A549 (cell line): ENCODE data around the gene OR2V1. TPM values are rescaled to one million over a fixed set of nuclear protein-coding genes. Genes with fewer than 3 reads are reported as not detected.
A peak's percentile ranks its signal among the peaks of the same experiment; 100 is the strongest.

Source experiments
- ATAC-seq, 2 experiments: fragments of 200-7000 bp in 1 of 2; fragments of >200 bp in 1 of 2; cut with Nextera tagmentation in 1 of 2; cut with Tn5 transposase in 1 of 2; 3 replicates each; pipeline versions ENCODE4 v1.8.0 to v1.9.1; 2018 to 2020; ENCODE audit warnings: mild to moderate bottlenecking in 1 of 2, moderate library complexity in 1 of 2
- CTCF ChIA-PET: fragments of 300-600 bp; sonication (Branson Sonifier 250); formaldehyde crosslinking; extraction: SDS; loops from one replicate; lab custom pipeline; 2021; ENCODE audit warnings: antibody characterized with exemption, inconsistent platforms; lab: Yijun Ruan, JAX
- POLR2A ChIA-PET: fragments of 350-600 bp; formaldehyde crosslinking; extraction: SDS; loops from one replicate; lab custom pipeline; 2021; ENCODE audit warnings: antibody characterized with exemption, inconsistent platforms; lab: Yijun Ruan, JAX
- DNase-seq, 2 experiments: peaks; one replicate each; pipeline versions ENCODE4 v3.0.0 to v3.0.0-alpha.2; 2011 to 2016; ENCODE audit warnings: low read depth in 1 of 2, low spot score in 1 of 2
- FAIRE-seq: peaks from 2 replicates; lab custom pipeline; 2011; peaks lifted over from hg19 to GRCh38; lab: Jason Lieb, UNC
- H3K27ac ChIP-seq, 2 experiments: fragments of >200 bp; sonication (Bioruptor Twin); formaldehyde crosslinking; 3 replicates each; pipeline ENCODE4 v1.5.1; 2016 to 2017
- H3K4me1 ChIP-seq: fragments of >200 bp; sonication (Bioruptor Twin); formaldehyde crosslinking; 3 replicates; pipeline ENCODE4 v1.6.1; 2016
- H3K4me2 ChIP-seq: fragments of >200 bp; sonication (Bioruptor Twin); formaldehyde crosslinking; 3 replicates; pipeline ENCODE4 v1.6.1; 2016
- H3K4me3 ChIP-seq: fragments of >200 bp; sonication (Bioruptor Twin); formaldehyde crosslinking; 3 replicates; pipeline ENCODE4 v1.5.1; 2016
- H3K9me3 ChIP-seq: fragments of >200 bp; sonication (Bioruptor Twin); formaldehyde crosslinking; 3 replicates; pipeline ENCODE4 v1.6.1; 2016
- CBX8 ChIP-seq: fragments of 200-600 bp; sonication (generic); IDR thresholded peaks from 2 replicates; pipeline ENCODE4 v1.6.1; 2016
- CHD2 ChIP-seq: fragments of 150-350 bp; IDR thresholded peaks from 2 replicates; pipeline ENCODE4 v1.6.1; 2014; ENCODE audit warnings: low read length; ENCODE audit not compliant: partially characterized antibody
- CHD4 ChIP-seq: fragments of 200-600 bp; sonication (generic); IDR thresholded peaks from 2 replicates; pipeline ENCODE4 v1.6.1; 2016; ENCODE audit warnings: antibody characterized with exemption, mild to moderate bottlenecking, borderline replicate concordance
- CTCF ChIP-seq: fragments of >200 bp; sonication (Bioruptor Twin); formaldehyde crosslinking; IDR thresholded peaks from 3 replicates; pipeline ENCODE4 v1.5.1; 2016
- E2F6 ChIP-seq: IDR thresholded peaks from 2 replicates; pipeline ENCODE4 v1.6.1; 2012; ENCODE audit warnings: low read depth, borderline replicate concordance
- ESRRA ChIP-seq: fragments of 150-350 bp; IDR thresholded peaks from 2 replicates; pipeline ENCODE4 v1.6.1; 2014; ENCODE audit warnings: mild to moderate bottlenecking, low read length, borderline replicate concordance
- FOSB ChIP-seq: fragments of 250-450 bp; sonication (Bioruptor Pico); IDR thresholded peaks from 2 replicates; pipeline ENCODE4 v1.5.0; 2020; ENCODE audit warnings: mild to moderate bottlenecking, moderate library complexity
- FOSL2 ChIP-seq, 2 experiments: fragments of 450-650 bp in 1 of 2; fragments of >200 bp in 1 of 2; sonication (Bioruptor Twin) in 1 of 2; formaldehyde crosslinking; IDR thresholded peaks; 2 replicates each; pipeline versions ENCODE4 v1.5.0 to v1.6.1; 2016 to 2020; ENCODE audit warnings: mild to moderate bottlenecking in 1 of 2, moderate library complexity in 1 of 2
- HOXB13 ChIP-seq: fragments of 250-450 bp; sonication (Bioruptor Pico); IDR thresholded peaks from 2 replicates; pipeline ENCODE4 v1.5.0; 2020; ENCODE audit warnings: low read depth, mild to moderate bottlenecking, moderate library complexity
- HOXB5 ChIP-seq: fragments of 250-450 bp; sonication (Bioruptor Pico); IDR thresholded peaks from 2 replicates; pipeline ENCODE4 v1.5.0; 2020; ENCODE audit warnings: mild to moderate bottlenecking, moderate library complexity
- JUNB ChIP-seq: fragments of >200 bp; sonication (Bioruptor Twin); formaldehyde crosslinking; IDR thresholded peaks from 2 replicates; pipeline ENCODE4 v1.6.1; 2016
- MAFK ChIP-seq: fragments of 450-650 bp; IDR thresholded peaks from 2 replicates; pipeline ENCODE4 v1.6.1; 2014; ENCODE audit not compliant: partially characterized antibody
- MAZ ChIP-seq: fragments of 150-350 bp; IDR thresholded peaks from 2 replicates; pipeline ENCODE4 v1.6.1; 2014; ENCODE audit warnings: antibody characterized with exemption, low read depth, low read length, borderline replicate concordance
- MYC ChIP-seq: IDR thresholded peaks from 2 replicates; pipeline ENCODE4 v1.6.1; 2012; ENCODE audit warnings: mild to moderate bottlenecking, inconsistent platforms, low read length, improper control_type of control experiment, borderline replicate concordance
- NR3C1 ChIP-seq: fragments of >200 bp; sonication (Bioruptor Twin); formaldehyde crosslinking; IDR thresholded peaks from 3 replicates; pipeline ENCODE4 v1.6.1; 2017
- PHF8 ChIP-seq: fragments of 200-600 bp; sonication (generic); IDR thresholded peaks from 2 replicates; pipeline ENCODE4 v1.6.1; 2016; ENCODE audit warnings: low read depth, mild to moderate bottlenecking, antibody characterized with exemption, moderate library complexity, borderline replicate concordance
- RAD21 ChIP-seq, 2 experiments: fragments of >200 bp in 1 of 2; sonication (Bioruptor Twin) in 1 of 2; formaldehyde crosslinking in 1 of 2; IDR thresholded peaks in 1 of 2; conservative IDR thresholded peaks in 1 of 2; 2 replicates in 1 of 2; 3 replicates in 1 of 2; pipeline ENCODE4 v1.6.1; 2012 to 2018; ENCODE audit warnings: inconsistent platforms in 1 of 2
- SREBF2 ChIP-seq: fragments of 450-650 bp; IDR thresholded peaks from 2 replicates; pipeline ENCODE4 v1.6.1; 2014; ENCODE audit warnings: mild to moderate bottlenecking, moderate library complexity
- WGBS: methylation state at CpG from one replicate; pipeline ENCODE4 v1.1.6; 2017; ENCODE audit errors: missing lambda C conversion rate; 5-methylcytosine and 5-hydroxymethylcytosine counted together
- polyA plus RNA-seq, 4 experiments: library from polyadenylated mRNA; depleted of rRNA in 3 of 4; stranded (reverse); fragments of >200 nt; fragmentation: RNase III in 1 of 4; extraction: RNeasy Plus Mini Kit Qiagen cat#74134 plus additional on column Dnase treatment in 1 of 4; gene quantifications; 2 replicates in 3 of 4; 3 replicates in 1 of 4; pipeline ENCODE4 v1.2.3, GENCODE V29; 2011 to 2017
- TF ChIP-seq, protein P1 (sequence below): IDR thresholded peaks from 2 replicates; pipeline ENCODE4 v1.6.1; 2012

The OR2V1 gene
- polyA plus RNA-seq, 2 of the 4 experiments (the other 2 are of a cell fraction), result not detected

GRCh38 chr5:181088289-181088688 is 42.7 kb downstream of the OR2V1 start:
- 63% methylated on average over 10 of the region's 10 CpGs for WGBS
- Histone ChIP-seq H3K4me1 (no peaks in the 10 kb centered on the region), H3K27ac (no peak overlapping the region), H3K4me2 (no peak overlapping the region), H3K4me3 (no peak overlapping the region), H3K9me3 (no peaks in the 10 kb centered on the region)
- peak; percentile 86 to 91; a peak in 5 of 6 replicates for ATAC-seq
- CTCF ChIA-PET, result interaction anchor here (0.8 to 2.0 kb wide), 5 partner anchors 11 to 222 kb away, joined by 3 to 9 read pairs (median 5); no protein-coding TSS in a partner anchor
- DNase-seq, result peak; percentile 58 to 68
- POLR2A ChIA-PET, result no interaction called here
- no peak for TF ChIP-seq CHD2
- 0 out of 3 replicates have a peak, but pooled peaks have one; percentile 28 for TF ChIP-seq CTCF
- TF ChIP-seq RAD21 (conservative IDR thresholded peaks at IDR 0.05 in 1 of 2, IDR thresholded peaks at IDR 0.05 in 1 of 2), result peak in 1 of 2 experiments; percentile 58; a peak in 2 of 5 replicates
- no peak for FAIRE-seq

- FAIRE-seq (no peak), ATAC-seq (peak in 1 of 2 experiments; percentile 44; a peak in 2 of 6 replicates), DNase-seq (no peak)
- ChIA-PET POLR2A (no interaction called here), CTCF (interaction anchor here (0.5 to 2.0 kb wide), 5 partner anchors 10 to 240 kb away, joined by 3 to 9 read pairs (median 3); no protein-coding TSS in a partner anchor)
- 78% methylated on average over 10 of the region's 10 CpGs for WGBS
- H3K4me1 ChIP-seq, result no peaks in the 10 kb centered on the region
- H3K27ac ChIP-seq, result no peak overlapping the region
- no peaks in the 10 kb centered on the region; the same call in 2 of the 3 replicates for H3K9me3 ChIP-seq
- TF ChIP-seq CHD4 (no peak), FOSL2 (IDR thresholded peaks at IDR 0.05) (no peak), FOSL2 (CRISPR knock-in tag; IDR thresholded peaks at IDR 0.05) (no peak), CBX8 (no peak), ESRRA (no peak), MAZ (no peak), PHF8 (no peak), FOSB (no peak), CTCF (no peak), SREBF2 (no peak), HOXB13 (CRISPR knock-in tag) (no peak), HOXB5 (CRISPR knock-in tag) (no peak), MAFK (no peak), E2F6 (no peak), NR3C1 (no peak), MYC (no peak), JUNB (no peak)
- TF ChIP-seq, protein P1, sequence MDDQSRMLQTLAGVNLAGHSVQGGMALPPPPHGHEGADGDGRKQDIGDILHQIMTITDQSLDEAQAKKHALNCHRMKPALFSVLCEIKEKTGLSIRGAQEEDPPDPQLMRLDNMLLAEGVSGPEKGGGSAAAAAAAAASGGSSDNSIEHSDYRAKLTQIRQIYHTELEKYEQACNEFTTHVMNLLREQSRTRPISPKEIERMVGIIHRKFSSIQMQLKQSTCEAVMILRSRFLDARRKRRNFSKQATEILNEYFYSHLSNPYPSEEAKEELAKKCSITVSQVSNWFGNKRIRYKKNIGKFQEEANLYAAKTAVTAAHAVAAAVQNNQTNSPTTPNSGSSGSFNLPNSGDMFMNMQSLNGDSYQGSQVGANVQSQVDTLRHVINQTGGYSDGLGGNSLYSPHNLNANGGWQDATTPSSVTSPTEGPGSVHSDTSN, result no peak
- TF ChIP-seq, all 56 proteins: peak for 0
- no peak overlapping the region for H3K4me2 ChIP-seq
- H3K4me3 ChIP-seq, result no peak overlapping the region
These were observed 43.7 kb downstream of the OR2V1 start for GRCh38 chr5:181087309-181087708.
